Body of pancreas (tissue), 4 donors: ENCODE measurements around the gene ALKBH7.
A peak's percentile ranks its signal among the peaks of the same experiment; 100 is the strongest.

ENCODE experiments used
- CTCF ChIP-seq, 7 experiments: fragments of 450-650 bp in 4 of 7; fragments of 200-600 bp in 3 of 7; sonication (generic) in 3 of 7; IDR thresholded peaks; one replicate each; pipeline ENCODE4 v1.5.1; 2016 to 2019; ENCODE audit warnings: antibody characterized with exemption in 7 of 7
- POLR2A ChIP-seq, 3 donors: fragments of 450-650 bp; IDR thresholded peaks; one replicate each; pipeline ENCODE4 v1.6.1; 2016; ENCODE audit warnings: antibody characterized with exemption in 3 of 3, mild to moderate bottlenecking in 2 of 3

DNA sequence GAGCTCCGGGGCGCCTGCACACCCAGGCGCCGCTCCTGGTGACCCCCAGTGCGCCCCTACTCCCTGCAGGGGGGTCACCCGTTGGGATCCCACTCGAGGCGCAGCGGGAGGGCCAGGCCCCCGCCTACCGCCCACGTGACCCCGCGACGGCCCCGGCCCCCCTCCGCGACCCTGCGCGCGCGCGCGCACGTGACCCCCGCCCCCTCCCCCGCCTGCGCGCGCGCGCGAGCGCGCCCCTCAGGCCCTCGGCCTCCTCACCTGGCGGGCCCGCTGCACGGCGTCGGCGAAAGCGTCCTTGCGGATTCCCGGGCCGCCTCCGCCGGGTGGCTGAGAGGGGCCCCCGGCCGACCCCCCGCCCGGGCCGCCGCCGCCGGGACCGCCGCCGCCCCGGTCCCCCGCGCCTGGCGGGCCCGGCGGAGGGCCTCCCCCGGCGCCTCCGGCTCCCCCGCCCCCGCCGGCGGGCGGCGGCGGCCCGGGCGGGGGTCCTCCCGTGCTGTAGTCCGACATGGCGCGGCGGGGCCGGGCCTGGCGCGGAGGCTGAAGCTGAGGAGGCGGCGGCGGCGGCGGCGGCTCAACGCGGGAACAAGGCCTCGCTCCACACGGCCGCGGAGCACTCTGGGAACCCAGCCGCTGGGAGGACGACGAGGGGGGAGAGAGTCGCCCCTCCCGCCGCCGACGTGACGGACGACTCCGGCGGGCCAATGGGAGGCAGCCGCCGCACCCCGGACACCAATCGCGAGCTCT lies 51.8 kb downstream of the ALKBH7 start, which contains the start of gene KHSRP:
- TF ChIP-seq CTCF (IDR thresholded peaks at IDR 0.05), result no peak
- TF ChIP-seq POLR2A (IDR thresholded peaks at IDR 0.05), result peak; percentile 41 to 74 (median 63)
